HG03097 (cell line): ENCODE results near the gene BCL2L1.
A peak's percentile ranks its signal among the peaks of the same experiment; 100 is the strongest.
"Not testable (repeated sequence)": the region's sequence is repeated elsewhere in the genome, so short reads cannot be mapped to it uniquely, and the experiment has no call there.

Experiments used
- ATAC-seq: cut with Tn5 transposase; IDR thresholded peaks from one replicate; pipeline ENCODE4 v1.9.1; 2021; ENCODE audit not compliant: unreplicated experiment, low FRiP score

The BCL2L1 gene

GRCh38 chr20:31677553-31678260 is 45.0 kb downstream of the BCL2L1 start:
- no peak for ATAC-seq

DNA sequence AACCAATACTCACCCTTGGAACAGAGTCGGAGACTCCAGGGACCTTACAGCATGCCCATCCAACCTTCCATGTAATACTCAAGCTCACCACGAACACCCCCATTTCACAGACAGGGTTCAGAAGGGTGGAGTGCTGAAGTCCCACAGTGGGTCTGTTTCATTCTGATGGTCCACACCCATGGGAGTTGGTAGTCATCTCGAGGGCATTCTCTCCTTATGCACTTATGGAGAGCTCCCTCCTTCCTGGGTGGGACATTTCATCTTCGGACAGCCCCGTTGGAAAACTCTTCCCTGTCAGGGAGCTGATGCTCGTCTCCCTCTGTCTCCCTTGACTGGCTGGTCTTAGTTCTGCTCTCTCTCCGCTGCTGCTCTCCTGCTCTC is 46.1 kb downstream of the BCL2L1 start:
- ATAC-seq, result no peak

GRCh38 chr20:31675828-31676608 is 46.6 kb downstream of the BCL2L1 start:
- no peak for ATAC-seq

- ATAC-seq, result peak; percentile 66
These were observed 47.5 kb downstream of the BCL2L1 start for GRCh38 chr20:31674895-31675827.

GRCh38 chr20:31673943-31674463 is 48.7 kb downstream of the BCL2L1 start:
- ATAC-seq, result no peak

DNA sequence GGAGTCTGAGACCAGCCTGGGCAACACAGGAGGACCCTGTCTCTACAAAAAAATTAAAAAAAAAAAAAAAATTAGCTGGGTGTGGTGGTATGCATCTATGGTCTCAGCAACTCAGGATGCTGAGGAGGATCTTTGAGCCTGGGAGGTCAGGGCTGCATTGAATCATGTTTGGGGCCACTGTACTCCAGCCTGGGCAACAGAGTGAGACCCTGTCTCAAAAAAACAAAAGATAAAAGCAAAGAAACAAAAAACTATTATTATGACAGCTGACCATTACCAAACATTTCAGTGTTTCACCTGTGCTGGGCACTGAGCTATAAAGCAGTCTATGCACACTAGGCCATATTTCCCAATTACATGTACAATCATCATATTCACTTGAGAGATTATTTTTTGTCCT is 49.2 kb downstream of the BCL2L1 start:
- ATAC-seq, result no peak

GRCh38 chr20:31671324-31671723 is 51.3 kb downstream of the BCL2L1 start:
- ATAC-seq, result no peak

DNA sequence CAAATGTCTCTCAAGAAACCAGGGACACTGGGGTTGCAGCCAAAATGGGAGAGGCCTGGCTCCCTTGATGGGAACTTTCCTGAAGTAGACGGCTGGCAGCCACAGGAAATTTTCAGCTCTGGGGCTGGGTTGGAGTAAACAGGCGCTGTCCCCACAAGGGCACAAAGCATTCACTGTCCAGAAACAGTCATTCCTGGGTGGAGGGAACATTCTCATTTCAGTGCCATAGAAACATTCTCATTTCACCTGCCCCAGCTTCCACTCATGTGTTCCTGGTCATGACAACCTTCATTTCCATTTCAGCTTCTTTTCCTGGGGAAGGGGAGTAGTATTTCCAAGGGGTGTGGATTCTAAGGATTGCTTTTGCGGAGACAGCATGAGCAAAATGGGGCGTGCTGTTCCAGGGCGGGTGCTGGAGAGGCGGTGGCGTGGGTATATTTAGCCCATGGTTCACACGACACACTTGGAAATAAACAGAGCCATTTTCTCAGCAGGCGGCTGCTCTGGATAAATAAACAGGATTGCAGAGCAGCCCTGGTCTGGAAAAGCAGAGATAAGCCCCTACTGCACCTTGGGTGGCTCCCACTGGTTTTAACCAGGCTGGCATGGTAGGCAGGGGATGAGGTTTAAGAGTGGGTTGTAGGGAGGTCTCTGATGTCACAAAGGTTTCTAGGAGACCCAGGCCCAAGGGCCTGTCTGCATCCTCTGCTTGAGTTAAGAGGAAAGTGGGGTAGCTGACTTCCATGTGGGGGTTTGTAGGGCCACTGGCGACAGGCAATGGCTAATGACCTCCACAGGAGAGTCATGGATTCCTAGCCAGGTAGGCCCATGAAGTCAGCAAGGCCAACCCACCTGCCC is 52.1 kb downstream of the BCL2L1 start:
- no peak for ATAC-seq

GRCh38 chr20:31669876-31670275 is 52.8 kb downstream of the BCL2L1 start:
- ATAC-seq, result no peak

GRCh38 chr20:31668944-31669343 is 53.7 kb downstream of the BCL2L1 start:
- ATAC-seq, result not testable (repeated sequence)

DNA sequence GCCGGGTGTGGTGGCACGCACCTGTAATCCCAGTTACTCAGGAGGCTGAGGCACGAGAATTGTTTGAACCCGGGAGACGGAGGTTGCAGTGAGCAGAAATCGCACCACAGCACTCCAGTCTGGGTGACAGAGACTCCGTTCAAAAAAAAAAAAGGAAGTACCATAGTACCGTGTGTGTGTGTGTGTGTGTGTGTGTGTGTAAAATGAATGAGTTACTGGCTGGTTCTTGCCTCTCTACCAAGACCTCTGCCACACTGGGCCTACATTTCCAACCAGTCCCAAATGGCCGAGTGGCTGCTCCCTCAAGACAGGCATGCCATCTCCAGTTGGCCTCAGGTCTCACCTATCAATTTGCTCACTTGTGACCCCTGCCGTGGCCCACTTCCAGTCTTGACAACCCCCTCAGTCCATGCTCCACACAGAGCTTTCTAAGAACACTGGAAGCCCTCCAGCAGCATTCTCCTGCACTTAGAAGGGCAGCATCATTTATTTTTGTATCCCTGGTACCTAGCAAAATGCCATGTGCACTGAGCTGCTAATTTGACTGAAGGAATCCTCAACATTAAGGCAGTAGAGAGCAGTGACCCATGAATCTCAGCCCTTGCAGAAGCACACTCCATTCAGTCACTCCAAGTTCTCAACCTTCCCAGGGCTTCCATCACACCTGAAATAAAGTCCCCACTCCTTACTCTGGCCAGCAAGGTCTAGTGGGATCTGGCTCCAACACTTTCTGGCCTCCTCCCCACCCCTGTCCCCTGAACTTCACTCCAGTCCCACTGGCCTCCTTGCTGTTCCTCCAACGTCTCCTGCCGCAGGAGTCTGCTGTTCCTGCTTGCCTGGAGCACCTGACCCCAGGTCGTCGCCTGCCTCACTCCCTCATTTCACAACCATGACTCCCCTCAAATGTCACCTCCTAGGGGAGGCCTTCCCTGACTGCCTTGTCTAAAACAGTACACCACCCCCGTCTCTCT is 55.1 kb downstream of the BCL2L1 start:
- no peak for ATAC-seq

DNA sequence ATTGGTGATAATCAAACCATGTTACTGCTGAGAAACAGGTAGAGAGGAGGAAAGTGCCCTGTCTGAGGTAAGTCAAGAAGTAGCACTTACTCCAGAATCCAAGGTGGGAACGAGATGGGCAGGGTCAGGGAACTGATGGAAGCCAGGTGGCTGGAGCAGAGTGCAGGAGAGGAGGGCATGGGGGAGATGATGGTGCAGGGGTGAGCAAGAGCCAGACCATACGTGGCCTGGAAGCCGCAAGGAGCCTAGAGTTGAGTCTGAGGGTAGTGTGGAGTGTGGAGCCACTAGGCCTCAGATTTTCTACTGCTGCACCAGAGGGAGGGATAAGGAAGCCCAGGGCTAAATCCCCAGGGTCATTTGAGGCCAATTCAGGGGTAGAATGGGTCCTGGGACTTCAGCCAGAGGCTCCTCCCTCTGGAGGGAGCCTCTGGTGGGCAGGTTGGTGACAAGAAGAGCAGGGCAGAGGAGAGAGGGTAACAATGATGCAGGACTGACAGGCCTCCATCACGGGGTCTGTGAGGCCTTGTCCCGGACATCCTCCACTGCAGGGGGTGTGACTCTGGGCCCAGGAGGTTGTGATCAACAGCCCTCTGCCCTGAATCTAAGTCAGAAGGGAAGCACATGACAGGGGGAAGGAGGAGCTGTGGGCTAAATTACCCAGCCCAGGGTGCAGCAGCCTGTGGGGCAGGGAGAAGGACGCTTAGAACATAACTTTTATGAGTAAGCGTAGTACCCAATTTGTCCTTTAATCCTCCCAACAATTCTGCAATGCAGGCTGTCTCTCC is 56.2 kb downstream of the BCL2L1 start:
- ATAC-seq, result no peak

- no peak for ATAC-seq
These were observed 56.9 kb downstream of the BCL2L1 start for GRCh38 chr20:31665753-31666152.

- no peak for ATAC-seq
These were observed 57.8 kb downstream of the BCL2L1 start for GRCh38 chr20:31664696-31665354.

DNA sequence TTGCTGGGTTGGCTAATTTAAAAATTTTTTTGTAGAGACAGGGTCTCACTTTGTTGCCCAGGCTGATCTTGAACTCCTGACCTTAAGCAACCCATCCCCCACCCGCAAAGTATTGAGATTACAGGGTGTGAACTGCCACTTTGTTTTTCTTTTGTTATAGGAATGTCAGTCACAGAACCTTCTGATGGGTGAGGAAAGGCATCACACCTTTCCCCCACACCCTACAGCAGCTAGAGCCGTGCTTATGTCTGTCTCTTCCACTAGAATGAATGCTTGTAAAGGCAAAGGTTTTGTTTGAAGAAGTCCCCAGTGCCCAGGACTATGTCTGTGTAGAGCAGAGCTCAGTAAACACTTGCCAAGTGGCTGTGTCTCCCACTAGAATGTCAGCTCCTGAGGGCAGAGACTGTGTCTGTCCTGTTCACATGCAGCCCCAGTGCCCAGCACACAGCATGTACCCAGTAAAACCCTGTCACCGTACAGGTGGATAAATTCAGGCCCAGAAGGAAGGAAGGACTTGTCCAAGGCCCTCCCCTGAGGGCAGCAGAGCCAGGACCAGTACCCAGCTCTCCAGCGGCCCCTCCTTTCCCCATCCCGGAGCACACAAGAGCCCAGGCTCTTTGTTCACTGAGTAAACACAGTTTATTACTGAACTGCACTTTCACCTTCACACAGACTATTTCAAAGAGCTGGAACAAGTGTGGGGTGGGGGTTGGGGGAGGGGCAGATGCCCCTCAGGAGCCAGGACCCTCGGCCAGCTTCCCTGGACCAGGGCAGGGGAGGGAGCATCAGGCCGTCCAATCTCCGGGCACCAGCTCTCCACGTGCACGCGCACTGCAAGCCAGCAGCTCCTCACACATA is 58.6 kb downstream of the BCL2L1 start:
- no peak for ATAC-seq

GRCh38 chr20:31663524-31663837 is 59.2 kb downstream of the BCL2L1 start:
- ATAC-seq, result no peak

DNA sequence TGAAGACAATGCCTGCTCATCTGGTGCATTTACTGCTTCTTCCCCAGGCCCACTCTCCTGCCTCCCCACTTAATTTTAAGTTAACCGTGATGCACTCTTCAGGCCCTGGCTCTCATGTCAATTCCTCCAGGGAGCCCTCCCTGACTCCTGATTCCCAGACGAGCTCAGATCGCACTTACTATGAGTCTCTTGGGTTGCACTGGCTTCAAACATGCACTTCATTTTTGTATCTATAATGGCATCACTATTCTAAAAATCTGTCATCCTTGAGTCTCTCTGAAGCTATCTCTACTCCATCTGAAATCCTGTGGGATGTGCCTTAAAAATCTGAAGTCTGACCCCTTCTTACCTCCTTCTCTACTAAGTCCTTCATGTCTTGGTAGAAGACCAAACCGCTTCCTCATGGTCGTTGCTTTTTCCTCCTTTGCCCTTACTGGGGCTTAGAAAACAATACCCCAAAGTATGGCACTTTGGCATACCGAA is 60.3 kb downstream of the BCL2L1 start:
- ATAC-seq, result no peak
